Erythroblast (primary cell): ENCODE data around the gene STIM1.

Experiments used
- GATA1 ChIP-seq: IDR thresholded peaks from 2 replicates; pipeline ENCODE4 v1.6.1; 2011; ENCODE audit warnings: low read depth, mild to moderate bottlenecking, control low read depth, low read length, moderate library complexity
- POLR2A ChIP-seq: IDR thresholded peaks from 2 replicates; pipeline ENCODE4 v1.6.1; 2011; ENCODE audit warnings: mild to moderate bottlenecking, low read length

- TF ChIP-seq POLR2A (no peak), GATA1 (no peak)
Observed at GRCh38 chr11:3890806-3891205, 35.3 kb downstream of the STIM1 start.
